HCT116 (cell line): ENCODE measurements around the gene FLT4.

Source experiments
- CBX3 ChIP-seq: IDR thresholded peaks from 2 replicates; pipeline ENCODE4 v1.6.1; 2012; ENCODE audit warnings: low read depth
- EGR1 ChIP-seq: IDR thresholded peaks from 2 replicates; pipeline ENCODE4 v1.6.1; 2012; ENCODE audit warnings: low read depth
- EZH2 ChIP-seq: fragments of 200-600 bp; sonication (generic); IDR thresholded peaks from 2 replicates; pipeline ENCODE4 v1.6.1; 2017; ENCODE audit warnings: antibody characterized with exemption, mixed run types
- EZH2phosphoT487 ChIP-seq: fragments of 200-600 bp; IDR thresholded peaks from 2 replicates; pipeline ENCODE4 v1.6.1; 2018; ENCODE audit warnings: antibody characterized with exemption, borderline replicate concordance
- POLR2A ChIP-seq: IDR thresholded peaks from 2 replicates; pipeline ENCODE4 v1.7.0; 2011; ENCODE audit warnings: borderline replicate concordance; ENCODE audit not compliant: insufficient read depth, insufficient read length; ENCODE audit errors: extremely low read depth
- POLR2AphosphoS5 ChIP-seq: IDR thresholded peaks from 2 replicates; pipeline ENCODE4 v1.6.1; 2011; ENCODE audit warnings: mild to moderate bottlenecking, low read depth, low read length, moderate library complexity
- SIN3A ChIP-seq: IDR thresholded peaks from 2 replicates; pipeline ENCODE4 v1.6.1; 2012; ENCODE audit warnings: low read depth
- SP1 ChIP-seq: IDR thresholded peaks from 2 replicates; pipeline ENCODE4 v1.6.1; 2012; ENCODE audit warnings: low read depth
- YY1 ChIP-seq: IDR thresholded peaks from 2 replicates; pipeline ENCODE4 v1.6.1; 2011; ENCODE audit warnings: low read length, low read depth, moderate library complexity, mild to moderate bottlenecking; ENCODE audit not compliant: insufficient replicate concordance; ENCODE audit errors: extremely low read depth
- TF ChIP-seq, protein P1 (sequence below): IDR thresholded peaks from 2 replicates; pipeline ENCODE4 v1.6.1; 2012
- TF ChIP-seq, protein P2 (sequence below): IDR thresholded peaks from 2 replicates; pipeline ENCODE4 v1.6.1; 2011; ENCODE audit warnings: mild to moderate bottlenecking, low read length, moderate library complexity; ENCODE audit not compliant: insufficient replicate concordance; ENCODE audit errors: extremely low read depth
- TF ChIP-seq, protein P3 (sequence below), 3 experiments: fragments of 200-600 bp in 1 of 3; sonication (generic) in 1 of 3; IDR thresholded peaks in 2 of 3; conservative IDR thresholded peaks in 1 of 3; 2 replicates each; pipeline ENCODE4 v1.5.1; 2012 to 2017; ENCODE audit warnings: low read depth in 2 of 3, low read length in 2 of 3, antibody characterized with exemption in 1 of 3, borderline replicate concordance in 1 of 3, control low read depth in 1 of 3, mild to moderate bottlenecking in 1 of 3, mixed read lengths in 1 of 3, mixed run types in 1 of 3, moderate library complexity in 1 of 3; ENCODE audit not compliant: insufficient read depth in 1 of 3
- TF ChIP-seq, protein P4 (sequence below): IDR thresholded peaks from 2 replicates; pipeline ENCODE4 v1.6.1; 2012; ENCODE audit warnings: low read depth

DNA sequence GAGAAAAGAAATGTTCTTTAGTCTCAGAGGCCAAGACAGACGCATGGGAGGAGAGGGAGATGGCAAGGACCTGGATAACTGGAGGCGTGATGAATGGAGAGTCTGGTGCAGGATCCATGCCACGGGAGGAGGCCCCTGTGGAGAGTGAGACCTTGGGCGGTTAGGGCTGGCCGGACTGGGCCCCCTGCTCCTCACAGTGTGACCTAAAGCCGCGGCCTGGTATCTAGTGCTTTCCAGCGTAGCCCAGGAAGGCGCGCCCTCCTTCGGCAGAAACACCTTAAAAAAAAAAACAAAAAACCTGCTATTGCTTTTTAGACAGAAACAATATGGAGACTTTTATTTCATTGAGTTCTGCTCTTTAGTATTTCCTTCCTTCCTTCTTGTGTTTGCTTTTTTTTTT lies 91.2 kb downstream of the FLT4 start:
- TF ChIP-seq POLR2A (no peak), POLR2AphosphoS5 (no peak), CBX3 (no peak), SP1 (no peak), EGR1 (no peak), YY1 (no peak), EZH2phosphoT487 (no peak), SIN3A (no peak), EZH2 (no peak)
- TF ChIP-seq, protein P1, sequence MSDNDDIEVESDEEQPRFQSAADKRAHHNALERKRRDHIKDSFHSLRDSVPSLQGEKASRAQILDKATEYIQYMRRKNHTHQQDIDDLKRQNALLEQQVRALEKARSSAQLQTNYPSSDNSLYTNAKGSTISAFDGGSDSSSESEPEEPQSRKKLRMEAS: no peak
- TF ChIP-seq, protein P2, sequence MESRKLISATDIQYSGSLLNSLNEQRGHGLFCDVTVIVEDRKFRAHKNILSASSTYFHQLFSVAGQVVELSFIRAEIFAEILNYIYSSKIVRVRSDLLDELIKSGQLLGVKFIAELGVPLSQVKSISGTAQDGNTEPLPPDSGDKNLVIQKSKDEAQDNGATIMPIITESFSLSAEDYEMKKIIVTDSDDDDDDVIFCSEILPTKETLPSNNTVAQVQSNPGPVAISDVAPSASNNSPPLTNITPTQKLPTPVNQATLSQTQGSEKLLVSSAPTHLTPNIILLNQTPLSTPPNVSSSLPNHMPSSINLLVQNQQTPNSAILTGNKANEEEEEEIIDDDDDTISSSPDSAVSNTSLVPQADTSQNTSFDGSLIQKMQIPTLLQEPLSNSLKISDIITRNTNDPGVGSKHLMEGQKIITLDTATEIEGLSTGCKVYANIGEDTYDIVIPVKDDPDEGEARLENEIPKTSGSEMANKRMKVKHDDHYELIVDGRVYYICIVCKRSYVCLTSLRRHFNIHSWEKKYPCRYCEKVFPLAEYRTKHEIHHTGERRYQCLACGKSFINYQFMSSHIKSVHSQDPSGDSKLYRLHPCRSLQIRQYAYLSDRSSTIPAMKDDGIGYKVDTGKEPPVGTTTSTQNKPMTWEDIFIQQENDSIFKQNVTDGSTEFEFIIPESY: no peak
- TF ChIP-seq, protein P3, sequence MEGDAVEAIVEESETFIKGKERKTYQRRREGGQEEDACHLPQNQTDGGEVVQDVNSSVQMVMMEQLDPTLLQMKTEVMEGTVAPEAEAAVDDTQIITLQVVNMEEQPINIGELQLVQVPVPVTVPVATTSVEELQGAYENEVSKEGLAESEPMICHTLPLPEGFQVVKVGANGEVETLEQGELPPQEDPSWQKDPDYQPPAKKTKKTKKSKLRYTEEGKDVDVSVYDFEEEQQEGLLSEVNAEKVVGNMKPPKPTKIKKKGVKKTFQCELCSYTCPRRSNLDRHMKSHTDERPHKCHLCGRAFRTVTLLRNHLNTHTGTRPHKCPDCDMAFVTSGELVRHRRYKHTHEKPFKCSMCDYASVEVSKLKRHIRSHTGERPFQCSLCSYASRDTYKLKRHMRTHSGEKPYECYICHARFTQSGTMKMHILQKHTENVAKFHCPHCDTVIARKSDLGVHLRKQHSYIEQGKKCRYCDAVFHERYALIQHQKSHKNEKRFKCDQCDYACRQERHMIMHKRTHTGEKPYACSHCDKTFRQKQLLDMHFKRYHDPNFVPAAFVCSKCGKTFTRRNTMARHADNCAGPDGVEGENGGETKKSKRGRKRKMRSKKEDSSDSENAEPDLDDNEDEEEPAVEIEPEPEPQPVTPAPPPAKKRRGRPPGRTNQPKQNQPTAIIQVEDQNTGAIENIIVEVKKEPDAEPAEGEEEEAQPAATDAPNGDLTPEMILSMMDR (IDR thresholded peaks at IDR 0.05 in 2 of 3, conservative IDR thresholded peaks at IDR 0.05 in 1 of 3; ENCODE audit: borderline replicate concordance in 1 of 3, insufficient read depth in 1 of 3, low read depth in 2 of 3, low read length in 2 of 3): no peak
- TF ChIP-seq, protein P4, sequence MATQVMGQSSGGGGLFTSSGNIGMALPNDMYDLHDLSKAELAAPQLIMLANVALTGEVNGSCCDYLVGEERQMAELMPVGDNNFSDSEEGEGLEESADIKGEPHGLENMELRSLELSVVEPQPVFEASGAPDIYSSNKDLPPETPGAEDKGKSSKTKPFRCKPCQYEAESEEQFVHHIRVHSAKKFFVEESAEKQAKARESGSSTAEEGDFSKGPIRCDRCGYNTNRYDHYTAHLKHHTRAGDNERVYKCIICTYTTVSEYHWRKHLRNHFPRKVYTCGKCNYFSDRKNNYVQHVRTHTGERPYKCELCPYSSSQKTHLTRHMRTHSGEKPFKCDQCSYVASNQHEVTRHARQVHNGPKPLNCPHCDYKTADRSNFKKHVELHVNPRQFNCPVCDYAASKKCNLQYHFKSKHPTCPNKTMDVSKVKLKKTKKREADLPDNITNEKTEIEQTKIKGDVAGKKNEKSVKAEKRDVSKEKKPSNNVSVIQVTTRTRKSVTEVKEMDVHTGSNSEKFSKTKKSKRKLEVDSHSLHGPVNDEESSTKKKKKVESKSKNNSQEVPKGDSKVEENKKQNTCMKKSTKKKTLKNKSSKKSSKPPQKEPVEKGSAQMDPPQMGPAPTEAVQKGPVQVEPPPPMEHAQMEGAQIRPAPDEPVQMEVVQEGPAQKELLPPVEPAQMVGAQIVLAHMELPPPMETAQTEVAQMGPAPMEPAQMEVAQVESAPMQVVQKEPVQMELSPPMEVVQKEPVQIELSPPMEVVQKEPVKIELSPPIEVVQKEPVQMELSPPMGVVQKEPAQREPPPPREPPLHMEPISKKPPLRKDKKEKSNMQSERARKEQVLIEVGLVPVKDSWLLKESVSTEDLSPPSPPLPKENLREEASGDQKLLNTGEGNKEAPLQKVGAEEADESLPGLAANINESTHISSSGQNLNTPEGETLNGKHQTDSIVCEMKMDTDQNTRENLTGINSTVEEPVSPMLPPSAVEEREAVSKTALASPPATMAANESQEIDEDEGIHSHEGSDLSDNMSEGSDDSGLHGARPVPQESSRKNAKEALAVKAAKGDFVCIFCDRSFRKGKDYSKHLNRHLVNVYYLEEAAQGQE: no peak
